Activated naive CD4-positive, alpha-beta T cell treated with anti-CD3 and anti-CD28 coated beads for 36 hours (primary cell): ENCODE data around the gene KCNQ1. TPM values are rescaled to one million over a fixed set of nuclear protein-coding genes. Genes with fewer than 3 reads are reported as not detected.

ENCODE experiments used
- CTCF ChIA-PET: fragments of 350-600 bp; sonication (Branson Sonifier 250); formaldehyde crosslinking; loops from one replicate; lab custom pipeline; 2021; ENCODE audit warnings: antibody characterized with exemption; lab: Charles Lee
- DNase-seq: peaks from one replicate; pipeline ENCODE4 v3.0.0-alpha.2; 2020
- H3K27ac Mint-ChIP-seq: one replicate; pipeline ENCODE4 v1.8.0; 2021; ENCODE audit warnings: mild to moderate bottlenecking, mixed read lengths
- H3K27me3 Mint-ChIP-seq: one replicate; pipeline ENCODE4 v1.8.0; 2021; ENCODE audit warnings: low read depth, mixed read lengths
- H3K36me3 Mint-ChIP-seq: one replicate; pipeline ENCODE4 v1.8.0; 2021; ENCODE audit warnings: low read depth, mixed read lengths
- H3K4me1 Mint-ChIP-seq: one replicate; pipeline ENCODE4 v1.8.0; 2021; ENCODE audit warnings: low read depth, mixed read lengths
- H3K4me3 Mint-ChIP-seq: one replicate; pipeline ENCODE4 v1.8.0; 2021; ENCODE audit warnings: mild to moderate bottlenecking, moderate library complexity, mixed read lengths
- H3K9me3 Mint-ChIP-seq: one replicate; pipeline ENCODE4 v1.8.0; 2021; ENCODE audit warnings: mixed read lengths
- intact Hi-C: fragments of 100-400 bp; cut with micrococcal nuclease; formaldehyde crosslinking; loops from one replicate; pipeline ENCODE4 v1.15.1; 2023
- total RNA-seq, 2 experiments: library from RNA; stranded (reverse); gene quantifications; one replicate each; pipeline ENCODE4 v1.2.3, GENCODE V29; 2021

The KCNQ1 gene
- total RNA-seq, 2 experiments from 2014 or later = 10.6 to 10.8 TPM

DNA sequence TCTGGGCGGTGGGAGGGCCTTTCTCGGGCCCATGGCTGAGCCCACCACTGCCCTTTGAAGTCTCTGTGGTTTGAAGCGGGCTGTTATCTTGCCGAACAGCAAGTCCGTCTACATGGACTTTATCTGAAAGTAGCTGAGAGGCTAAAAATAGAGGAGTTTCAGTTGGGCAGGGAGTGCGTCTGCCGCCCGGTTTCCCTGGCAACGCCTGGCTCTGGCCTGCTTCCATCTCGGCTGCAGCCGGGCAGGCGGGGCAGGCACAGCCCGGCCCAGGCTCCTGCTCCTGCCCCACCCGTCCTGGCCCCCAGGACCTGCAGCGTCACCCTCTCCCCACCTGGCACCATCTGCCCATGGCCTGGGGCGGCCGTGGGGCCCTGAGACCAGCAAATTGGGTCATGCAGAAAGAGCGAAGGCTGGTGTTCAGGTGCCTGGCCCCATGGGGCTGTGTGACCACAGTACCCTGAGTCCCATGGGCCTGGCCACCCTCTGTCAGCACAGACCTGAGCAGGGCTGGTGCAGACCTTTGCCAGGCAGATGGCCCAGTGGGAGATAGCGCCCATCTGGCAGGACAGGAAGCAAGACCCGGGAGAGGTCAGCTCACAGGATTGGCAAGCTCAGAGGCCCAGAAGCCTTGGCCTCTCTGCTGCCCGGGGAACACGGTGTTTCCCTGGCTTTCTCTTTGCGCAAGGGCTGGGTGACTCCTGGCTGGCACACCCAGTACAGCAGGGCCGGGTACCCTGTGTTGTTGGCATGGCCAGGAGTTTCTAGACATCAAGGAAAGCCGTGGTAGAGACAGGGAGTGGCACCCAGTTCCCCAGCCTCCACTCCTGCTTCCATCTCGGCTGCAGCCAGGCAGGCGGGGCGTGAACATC is 334.1 kb downstream of the KCNQ1 start:
- CTCF ChIA-PET = no interaction called here
- H3K9me3 Mint-ChIP-seq = no peaks in the 10 kb centered on the region
- peaks cover 1% of the 10 kb centered on the region for H3K36me3 Mint-ChIP-seq
- intact Hi-C loops = no loop called here
- peak; percentile 3 for DNase-seq
- H3K27ac Mint-ChIP-seq = no peak overlapping the region
- H3K4me3 Mint-ChIP-seq = no peak overlapping the region
- H3K4me1 Mint-ChIP-seq = peaks cover 3% of the 10 kb centered on the region
- no peaks in the 10 kb centered on the region for H3K27me3 Mint-ChIP-seq

DNA sequence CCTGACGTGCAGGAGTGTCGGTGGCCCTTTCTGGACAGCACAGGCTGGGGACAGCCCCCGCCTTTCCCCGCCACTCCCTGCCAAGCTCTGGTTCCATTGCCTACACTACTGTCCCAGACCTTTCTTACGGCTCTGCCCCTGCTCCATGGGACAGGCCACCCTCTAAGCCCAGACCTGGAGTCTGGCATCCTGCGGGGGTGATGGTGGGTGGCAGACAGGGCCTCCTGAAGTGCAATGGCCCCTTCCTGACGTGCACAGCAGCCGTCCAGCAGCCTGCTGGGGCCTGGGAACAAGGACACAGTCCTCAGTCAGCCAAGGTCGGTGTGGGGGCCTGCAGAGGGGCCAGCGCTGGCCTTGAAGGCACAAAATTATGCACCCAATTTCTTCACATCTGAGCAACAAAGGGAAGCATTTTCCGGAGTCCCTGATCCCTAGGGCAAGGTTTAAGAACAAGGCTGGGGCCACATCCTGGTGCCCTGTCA is 334.7 kb downstream of the KCNQ1 start:
- H3K36me3 Mint-ChIP-seq = peaks cover 1% of the 10 kb centered on the region
- peak; percentile 1 for DNase-seq
- CTCF ChIA-PET = no interaction called here
- H3K27ac Mint-ChIP-seq = no peak overlapping the region
- H3K27me3 Mint-ChIP-seq = no peaks in the 10 kb centered on the region
- intact Hi-C loops = no loop called here
- no peaks in the 10 kb centered on the region for H3K9me3 Mint-ChIP-seq
- no peak overlapping the region for H3K4me3 Mint-ChIP-seq
- peaks cover 2% of the 10 kb centered on the region for H3K4me1 Mint-ChIP-seq

DNA sequence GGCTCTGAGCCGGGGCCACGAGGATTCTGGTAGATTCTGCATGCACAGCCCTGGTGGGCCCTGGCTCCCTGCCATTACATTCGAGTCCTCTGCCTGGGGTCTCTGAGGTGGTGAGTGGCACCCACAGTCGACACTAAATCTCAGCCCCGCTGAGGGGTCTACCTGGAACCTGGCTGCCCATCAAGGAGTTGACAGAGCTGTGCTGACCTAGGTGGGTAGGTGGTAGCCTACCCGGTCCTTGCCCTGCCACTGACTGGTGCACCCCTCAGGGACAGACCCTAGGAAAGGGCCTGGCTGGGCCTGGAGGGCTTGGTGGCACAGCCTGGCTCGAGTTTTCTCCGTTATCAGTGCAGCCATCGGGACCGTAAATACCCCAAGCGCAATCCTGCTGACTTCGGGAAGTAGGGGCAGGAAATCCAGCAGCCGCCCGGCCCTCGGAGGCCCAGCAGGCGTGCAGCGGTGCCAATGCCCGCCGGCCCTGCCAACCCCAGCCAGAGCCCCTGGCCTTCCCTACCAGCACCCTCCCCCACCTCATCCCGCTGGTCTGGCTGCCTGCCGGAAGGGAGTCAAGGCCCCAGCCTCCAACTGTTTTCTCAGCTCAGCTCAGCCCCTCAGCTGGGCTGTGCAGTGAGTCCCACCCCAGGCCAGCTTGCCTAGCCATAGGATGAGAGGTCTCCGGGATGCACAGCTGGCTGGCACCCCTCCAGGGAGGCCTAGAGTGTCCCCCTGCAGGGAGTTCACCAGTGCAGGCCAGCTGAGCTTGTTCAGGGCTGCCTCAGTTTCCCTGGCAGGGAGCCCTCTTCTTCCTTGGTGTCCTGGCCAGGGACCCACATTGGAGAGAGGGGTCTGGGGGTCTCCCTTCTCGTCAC is 335.4 kb downstream of the KCNQ1 start:
- intact Hi-C loops = no loop called here
- DNase-seq = peak; percentile 3
- Mint-ChIP-seq H3K4me3 (no peak overlapping the region), H3K36me3 (peaks cover 1% of the 10 kb centered on the region), H3K9me3 (no peaks in the 10 kb centered on the region), H3K4me1 (peaks cover 4% of the 10 kb centered on the region), H3K27me3 (no peaks in the 10 kb centered on the region), H3K27ac (no peak overlapping the region)
- CTCF ChIA-PET = no interaction called here

DNA sequence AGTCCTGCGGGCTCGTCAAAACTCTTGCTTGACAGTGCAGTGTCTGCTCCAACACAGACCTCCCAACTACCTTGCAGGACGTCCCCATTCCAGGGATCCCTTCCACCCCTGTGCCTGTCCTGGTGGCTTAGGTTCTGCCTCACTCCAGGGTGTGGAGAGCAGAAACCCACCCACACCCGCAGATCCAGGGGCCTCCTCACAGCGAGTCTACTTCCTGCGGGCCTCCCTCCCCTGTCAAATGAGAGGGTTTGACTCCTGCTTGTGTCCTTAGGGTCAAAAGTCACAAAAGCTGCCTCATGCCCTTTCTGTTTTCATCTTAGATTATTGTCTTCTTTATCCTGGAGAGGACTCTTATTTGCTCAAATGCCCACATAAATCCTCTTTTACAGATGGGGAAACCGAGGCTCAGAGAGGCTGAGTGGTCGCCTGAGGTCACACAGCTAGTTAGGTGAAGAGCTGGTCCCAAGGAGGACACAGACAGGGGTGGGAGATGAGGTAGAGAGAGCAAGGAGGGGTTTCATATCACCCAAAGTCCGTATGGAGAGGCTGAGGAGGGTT is 336.1 kb downstream of the KCNQ1 start:
- Mint-ChIP-seq H3K9me3 (no peaks in the 10 kb centered on the region), H3K27ac (no peak overlapping the region), H3K36me3 (peaks cover 1% of the 10 kb centered on the region), H3K27me3 (no peaks in the 10 kb centered on the region), H3K4me1 (peaks cover 4% of the 10 kb centered on the region), H3K4me3 (no peak overlapping the region)
- intact Hi-C loops = no loop called here
- CTCF ChIA-PET = no interaction called here
- DNase-seq = peak; percentile 2

DNA sequence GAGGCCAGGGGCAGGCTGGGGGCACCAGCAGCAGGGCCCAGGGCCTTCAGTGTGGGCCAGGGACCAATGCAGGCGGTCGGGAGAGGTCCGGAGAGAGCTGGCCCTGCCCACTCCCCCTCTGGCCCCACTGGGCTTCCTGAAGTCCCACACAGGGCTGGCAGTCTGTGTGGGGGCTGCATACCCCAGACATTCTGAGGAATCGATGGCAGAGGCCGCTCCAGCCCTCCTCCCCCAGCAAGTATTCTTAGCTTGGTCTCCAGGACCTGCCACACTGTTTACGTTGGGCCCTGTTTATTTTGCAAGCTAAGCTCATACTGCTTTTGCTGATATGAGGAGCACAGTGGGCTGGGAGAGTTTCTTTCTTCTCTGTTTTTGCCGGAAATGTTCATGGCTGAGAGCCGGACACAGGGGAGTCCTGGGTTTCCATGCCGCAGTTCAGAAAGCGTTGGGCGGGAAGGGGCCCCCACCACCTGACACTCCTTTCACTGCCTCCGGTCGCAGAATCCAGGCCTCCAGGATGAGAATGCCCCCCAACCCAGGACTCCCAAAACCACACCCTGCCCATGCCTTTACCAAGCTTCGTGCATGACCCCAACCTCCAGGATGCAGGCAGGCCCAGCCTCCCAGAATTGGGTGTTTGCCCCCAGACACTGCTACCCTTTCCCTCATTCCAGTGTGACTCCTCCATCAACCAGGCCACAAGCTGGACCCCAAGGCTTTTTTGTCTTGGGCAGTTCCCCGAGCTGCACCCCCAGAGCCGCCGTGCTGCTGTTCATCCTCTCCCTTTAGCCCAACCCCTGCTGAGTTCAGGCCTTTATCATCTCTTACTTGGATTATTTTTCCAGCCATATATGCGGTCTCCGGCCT is 336.8 kb downstream of the KCNQ1 start:
- DNase-seq = peak; percentile 2
- Mint-ChIP-seq H3K27me3 (no peaks in the 10 kb centered on the region), H3K27ac (no peak overlapping the region), H3K36me3 (peaks cover 1% of the 10 kb centered on the region), H3K9me3 (no peaks in the 10 kb centered on the region), H3K4me3 (no peak overlapping the region), H3K4me1 (peaks cover 4% of the 10 kb centered on the region)
- intact Hi-C loops = no loop called here
- CTCF ChIA-PET = no interaction called here

DNA sequence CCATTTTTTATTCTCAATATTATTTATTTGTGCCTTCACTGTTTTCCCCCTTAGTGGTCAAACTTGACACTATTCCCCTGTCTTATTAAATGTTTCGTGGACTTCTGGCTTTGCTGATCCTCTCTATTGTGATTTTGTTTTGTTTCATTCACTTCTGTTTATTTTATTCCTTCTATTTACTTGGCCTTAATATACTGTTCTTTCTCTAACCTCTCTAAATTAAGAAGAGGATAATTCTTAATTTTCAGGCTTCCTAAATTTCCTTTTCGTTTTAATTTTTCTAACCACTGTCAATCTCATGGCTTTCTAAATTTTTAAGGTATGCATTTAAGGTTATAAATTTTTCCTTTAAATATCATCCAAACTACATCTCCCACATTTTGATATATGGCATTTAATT is 338.0 kb downstream of the KCNQ1 start:
- CTCF ChIA-PET = no interaction called here
- no peak overlapping the region for H3K4me3 Mint-ChIP-seq

DNA sequence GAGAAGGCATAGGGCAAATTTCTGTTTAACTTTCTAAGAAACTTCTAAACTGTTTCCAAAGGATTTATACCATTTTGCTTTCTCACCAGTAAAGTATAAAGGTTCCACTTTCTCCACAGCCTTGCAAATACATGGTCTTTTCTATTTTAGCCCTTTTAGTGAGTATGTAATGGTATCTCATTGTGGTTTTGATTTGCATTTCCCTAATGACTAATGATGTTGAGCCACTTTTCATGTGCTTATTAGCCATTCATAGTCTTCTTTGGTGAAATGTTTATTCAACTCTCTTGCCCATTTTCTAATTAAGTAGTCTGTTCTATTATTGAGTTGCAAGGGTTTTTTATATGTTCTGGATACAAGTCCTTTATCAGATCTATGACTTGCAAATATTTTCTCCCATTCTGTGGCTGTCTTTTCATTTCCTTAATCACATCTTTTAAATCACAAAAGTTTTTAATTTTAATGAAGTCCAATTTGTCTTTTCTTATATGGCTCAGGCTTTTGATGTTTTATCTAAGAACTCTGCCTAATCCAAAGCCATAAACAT is 338.8 kb downstream of the KCNQ1 start:
- H3K4me1 Mint-ChIP-seq = peaks cover 4% of the 10 kb centered on the region
- no peak overlapping the region for H3K4me3 Mint-ChIP-seq
- no peaks in the 10 kb centered on the region for H3K9me3 Mint-ChIP-seq
- CTCF ChIA-PET = no interaction called here
- no peak for DNase-seq
- H3K27ac Mint-ChIP-seq = no peak overlapping the region
- H3K27me3 Mint-ChIP-seq = no peaks in the 10 kb centered on the region
- no peaks in the 10 kb centered on the region for H3K36me3 Mint-ChIP-seq
- intact Hi-C loops = no loop called here

More for the DNA sequence above, 338.0 kb downstream of the KCNQ1 start:
- H3K36me3 Mint-ChIP-seq = peaks cover under 1% of the 10 kb centered on the region
- peaks cover 4% of the 10 kb centered on the region for H3K4me1 Mint-ChIP-seq
- intact Hi-C loops = no loop called here
- H3K27me3 Mint-ChIP-seq = no peaks in the 10 kb centered on the region
- no peak overlapping the region for H3K27ac Mint-ChIP-seq
- H3K9me3 Mint-ChIP-seq = no peaks in the 10 kb centered on the region
- no peak for DNase-seq

DNA sequence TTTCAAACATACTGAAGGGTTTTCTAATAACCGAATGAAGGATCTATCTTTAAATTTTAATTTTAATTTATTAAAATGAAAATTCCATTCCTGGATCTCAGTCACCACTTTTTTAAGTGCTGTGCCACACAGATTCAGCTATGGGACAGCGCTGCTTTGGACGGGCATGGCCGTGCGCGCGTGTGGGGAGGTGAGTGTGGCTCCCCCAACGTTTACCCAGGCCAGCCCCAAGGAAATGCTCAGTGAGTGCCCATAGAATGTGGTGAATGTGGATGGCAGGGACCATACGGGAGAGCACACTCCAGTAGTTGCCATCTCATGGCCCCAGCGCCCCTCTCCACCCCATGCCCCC is 343.0 kb downstream of the KCNQ1 start:
- no peaks in the 10 kb centered on the region for H3K9me3 Mint-ChIP-seq
- H3K4me3 Mint-ChIP-seq = no peak overlapping the region
- H3K4me1 Mint-ChIP-seq = peaks cover 10% of the 10 kb centered on the region
- H3K36me3 Mint-ChIP-seq = peaks cover 1% of the 10 kb centered on the region
- peak; percentile 0 for DNase-seq
- H3K27ac Mint-ChIP-seq = no peak overlapping the region
- H3K27me3 Mint-ChIP-seq = no peaks in the 10 kb centered on the region
- CTCF ChIA-PET = interaction anchor here (1.5 kb wide), 1 partner anchor 257 kb away, joined by 3 read pairs; no protein-coding TSS in a partner anchor
- intact Hi-C loops = no loop called here

DNA sequence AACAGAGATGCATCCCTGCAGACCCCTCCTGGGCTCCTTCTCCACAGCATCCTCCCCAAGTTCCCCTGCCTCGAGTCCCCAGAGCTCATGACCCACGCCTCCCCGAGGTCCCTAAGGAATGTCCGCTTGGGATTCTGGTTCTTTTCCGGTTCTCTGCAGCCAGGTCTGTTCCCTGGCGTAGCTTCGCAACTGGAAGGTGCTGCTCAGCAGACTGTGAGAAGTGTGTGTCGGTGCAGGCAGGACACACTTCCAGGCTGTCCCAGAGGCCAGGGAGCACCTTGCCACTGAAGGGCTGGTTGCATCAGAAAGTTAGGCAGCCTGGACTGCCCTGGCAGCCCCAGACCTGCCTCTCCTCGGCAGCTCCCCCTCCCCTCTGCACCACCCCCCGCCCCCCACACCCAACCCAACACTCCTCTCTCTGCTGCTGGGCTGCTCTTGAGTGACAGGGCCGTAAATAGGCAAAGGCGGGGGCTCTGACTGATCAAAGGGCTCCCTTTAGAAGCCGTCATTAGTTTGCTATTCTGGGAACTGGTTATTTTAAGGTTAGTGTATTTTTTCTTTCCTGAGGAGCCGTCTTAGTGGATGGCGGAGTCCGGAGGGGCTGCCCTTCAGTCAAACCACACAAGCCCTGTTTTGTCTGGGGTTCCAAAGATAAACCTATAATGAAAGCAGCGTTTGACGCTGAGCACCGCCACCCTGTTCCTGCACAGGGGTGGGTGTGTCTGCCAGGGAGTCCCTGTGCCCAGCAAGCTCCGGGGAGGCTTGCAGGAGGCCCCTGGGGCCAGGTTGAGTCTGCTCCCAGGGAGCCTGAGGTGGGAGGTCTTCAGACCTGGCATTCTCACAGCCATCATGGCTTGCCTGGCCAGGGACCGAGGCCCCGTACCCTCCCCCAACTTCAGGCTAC is 343.6 kb downstream of the KCNQ1 start:
- peak; percentile 2 for DNase-seq
- Mint-ChIP-seq H3K4me1 (peaks cover 10% of the 10 kb centered on the region), H3K36me3 (peaks cover 1% of the 10 kb centered on the region), H3K27ac (no peak overlapping the region), H3K4me3 (no peak overlapping the region), H3K9me3 (no peaks in the 10 kb centered on the region), H3K27me3 (no peaks in the 10 kb centered on the region)
- CTCF ChIA-PET = no interaction called here
- intact Hi-C loops = no loop called here

DNA sequence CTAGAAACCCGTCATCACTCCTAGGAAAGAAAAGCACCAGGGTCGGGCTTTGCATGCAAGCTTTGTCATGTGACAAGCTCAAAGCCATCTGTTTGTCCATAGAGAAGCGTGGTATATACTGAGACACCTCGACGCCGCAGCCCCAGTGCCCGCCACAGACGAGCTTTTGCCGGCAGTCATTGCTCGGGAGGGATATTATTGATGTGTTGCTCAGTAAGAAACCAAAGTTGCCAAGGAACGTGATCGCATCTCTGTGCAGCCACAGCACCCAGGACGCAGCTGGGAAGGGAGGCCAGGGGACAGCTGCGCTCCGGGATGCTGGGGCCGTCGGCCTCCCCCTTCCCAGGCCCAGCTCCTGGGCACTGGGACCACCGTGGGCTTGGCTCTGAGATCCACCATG is 344.5 kb downstream of the KCNQ1 start:
- Mint-ChIP-seq H3K27me3 (no peaks in the 10 kb centered on the region), H3K9me3 (no peaks in the 10 kb centered on the region), H3K4me3 (no peak overlapping the region), H3K27ac (no peak overlapping the region), H3K4me1 (peaks cover 10% of the 10 kb centered on the region), H3K36me3 (peaks cover 1% of the 10 kb centered on the region)
- peak; percentile 2 for DNase-seq
- CTCF ChIA-PET = no interaction called here
- intact Hi-C loops = no loop called here
